HG03442 (cell line): Measurements from ENCODE around the gene SIGLECL1.

Source experiments
- ATAC-seq: cut with Tn5 transposase; IDR thresholded peaks from one replicate; pipeline ENCODE4 v1.9.1; 2021; ENCODE audit warnings: mild to moderate bottlenecking, moderate library complexity; ENCODE audit not compliant: unreplicated experiment

SIGLECL1 gene

GRCh38 chr19:51295382-51296126 lies 44.7 kb downstream of the SIGLECL1 start:
- no peak for ATAC-seq

- ATAC-seq: no peak
Observed at GRCh38 chr19:51296336-51297093, 45.6 kb downstream of the SIGLECL1 start.

GRCh38 chr19:51297406-51297805 lies 46.5 kb downstream of the SIGLECL1 start:
- no peak for ATAC-seq

GRCh38 chr19:51301266-51301665 lies 50.4 kb downstream of the SIGLECL1 start:
- no peak for ATAC-seq

GRCh38 chr19:51305479-51305878 lies 54.6 kb downstream of the SIGLECL1 start:
- ATAC-seq: no peak

- no peak for ATAC-seq
Observed at GRCh38 chr19:51311351-51312257, 60.7 kb downstream of the SIGLECL1 start, which contains the start of gene IGLON5. Gene IGLON5, plus strand, starts transcription at chr19:51311644. Its CDS starts 204 bp downstream, at chr19:51311848.

GRCh38 chr19:51316688-51317087 lies 65.8 kb downstream of the SIGLECL1 start:
- ATAC-seq: no peak

- ATAC-seq: no peak
Observed at GRCh38 chr19:51317376-51317775, 66.5 kb downstream of the SIGLECL1 start.

- ATAC-seq: no peak
Observed at GRCh38 chr19:51317968-51318367, 67.1 kb downstream of the SIGLECL1 start.
